Measurements from ENCODE around the gene DYSF. TPM values are rescaled to one million over a fixed set of nuclear protein-coding genes. Genes with fewer than 3 reads are reported as not detected.

DYSF gene
- total and polyA plus RNA-seq, 2 donors from 2014 or later: 11.3 to 19.8 TPM

DNA sequence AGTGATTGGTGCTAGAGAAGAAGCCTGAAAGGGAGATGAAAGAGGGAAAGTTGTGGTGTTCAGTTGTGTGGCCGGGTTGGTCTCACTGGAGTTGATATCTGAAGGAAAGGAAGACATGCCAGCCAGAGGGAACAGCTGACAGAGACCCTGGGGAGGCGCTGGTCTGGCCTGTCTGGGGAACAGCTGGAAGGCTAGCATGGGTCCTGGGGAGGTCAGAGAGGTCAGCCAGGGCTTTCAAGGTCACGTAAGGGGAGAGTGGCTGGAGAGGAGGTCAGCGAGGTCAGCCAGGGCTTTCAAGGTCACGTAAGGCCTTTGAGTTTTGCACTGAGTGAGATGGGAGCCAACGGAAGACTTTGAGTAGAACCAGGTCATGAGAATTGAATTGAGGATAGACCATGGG lies 11.0 kb downstream of the DYSF start:
- FAIRE-seq (no peak), DNase-seq (peak in 1 of 5 donors; percentile 0)
- H3K9me3 ChIP-seq (ENCODE audit: control insufficient read depth in 2 of 3, insufficient read depth in 1 of 3, low read length in 3 of 3): no peaks in the 10 kb centered on the region
- intact Hi-C loops (cut with DNase I): no loop called here
- peaks cover 0 to 3% (median 0%) of the 10 kb centered on the region in 3 donors for H3K4me1 ChIP-seq (ENCODE audit: control insufficient read depth in 2 of 3, insufficient read depth in 2 of 3, low read depth in 1 of 3, low read length in 3 of 3)
- H3K27ac ChIP-seq (ENCODE audit: low read depth in 2 of 2, low read length in 2 of 2): no peak overlapping the region
- no peak overlapping the region for H3K4me3 ChIP-seq (ENCODE audit: low read length in 3 of 3)
- peaks cover 17% of the 10 kb centered on the region for H3K27me3 ChIP-seq (ENCODE audit: control insufficient read depth, insufficient read depth, low read length)
- TF ChIP-seq, protein P1, sequence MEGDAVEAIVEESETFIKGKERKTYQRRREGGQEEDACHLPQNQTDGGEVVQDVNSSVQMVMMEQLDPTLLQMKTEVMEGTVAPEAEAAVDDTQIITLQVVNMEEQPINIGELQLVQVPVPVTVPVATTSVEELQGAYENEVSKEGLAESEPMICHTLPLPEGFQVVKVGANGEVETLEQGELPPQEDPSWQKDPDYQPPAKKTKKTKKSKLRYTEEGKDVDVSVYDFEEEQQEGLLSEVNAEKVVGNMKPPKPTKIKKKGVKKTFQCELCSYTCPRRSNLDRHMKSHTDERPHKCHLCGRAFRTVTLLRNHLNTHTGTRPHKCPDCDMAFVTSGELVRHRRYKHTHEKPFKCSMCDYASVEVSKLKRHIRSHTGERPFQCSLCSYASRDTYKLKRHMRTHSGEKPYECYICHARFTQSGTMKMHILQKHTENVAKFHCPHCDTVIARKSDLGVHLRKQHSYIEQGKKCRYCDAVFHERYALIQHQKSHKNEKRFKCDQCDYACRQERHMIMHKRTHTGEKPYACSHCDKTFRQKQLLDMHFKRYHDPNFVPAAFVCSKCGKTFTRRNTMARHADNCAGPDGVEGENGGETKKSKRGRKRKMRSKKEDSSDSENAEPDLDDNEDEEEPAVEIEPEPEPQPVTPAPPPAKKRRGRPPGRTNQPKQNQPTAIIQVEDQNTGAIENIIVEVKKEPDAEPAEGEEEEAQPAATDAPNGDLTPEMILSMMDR (IDR thresholded peaks at IDR 0.05; ENCODE audit: borderline replicate concordance, extremely low read depth, insufficient read depth): no peak
- H3K9ac ChIP-seq (ENCODE audit: low read length in 3 of 3): no peak overlapping the region
- H3K36me3 ChIP-seq (ENCODE audit: control insufficient read depth in 2 of 3, insufficient read depth in 3 of 3, low read length in 3 of 3): no peaks in the 10 kb centered on the region

DNA sequence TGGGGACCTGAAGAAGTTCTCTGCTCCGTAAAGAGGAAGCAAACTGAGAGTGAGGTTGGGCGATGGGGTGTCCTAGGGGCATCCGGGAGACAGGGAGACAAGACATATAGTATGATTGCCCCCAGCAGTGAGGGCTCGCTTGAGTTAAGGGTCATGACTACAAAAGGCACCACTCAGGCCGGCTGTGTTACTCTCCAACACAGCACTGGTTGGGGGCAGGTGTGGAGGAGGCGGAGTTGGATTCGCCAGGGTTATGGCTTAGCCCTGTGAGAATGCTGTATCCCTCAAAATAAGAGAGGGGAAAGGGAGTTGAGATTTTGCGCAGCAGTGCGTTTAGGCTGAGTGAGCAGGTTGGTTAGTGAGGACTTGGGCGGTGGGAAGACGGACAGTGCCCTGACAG lies 12.0 kb downstream of the DYSF start:
- DNase-seq: no peak
- intact Hi-C loops (cut with DNase I): no loop called here
- peaks cover 17% of the 10 kb centered on the region for H3K27me3 ChIP-seq (ENCODE audit: control insufficient read depth, insufficient read depth, low read length)
- no peak overlapping the region for H3K4me3 ChIP-seq (ENCODE audit: low read length in 3 of 3)
- no peak overlapping the region for H3K9ac ChIP-seq (ENCODE audit: low read length in 3 of 3)
- H3K4me1 ChIP-seq (ENCODE audit: control insufficient read depth in 2 of 3, insufficient read depth in 2 of 3, low read depth in 1 of 3, low read length in 3 of 3): peaks cover 0 to 3% (median 0%) of the 10 kb centered on the region in 3 donors
- H3K36me3 ChIP-seq (ENCODE audit: control insufficient read depth in 2 of 3, insufficient read depth in 3 of 3, low read length in 3 of 3): no peaks in the 10 kb centered on the region
- H3K9me3 ChIP-seq (ENCODE audit: control insufficient read depth in 2 of 3, insufficient read depth in 1 of 3, low read length in 3 of 3): no peaks in the 10 kb centered on the region
- H3K27ac ChIP-seq (ENCODE audit: low read depth in 2 of 2, low read length in 2 of 2): no peak overlapping the region
- FAIRE-seq: no peak
- TF ChIP-seq, protein P1 (IDR thresholded peaks at IDR 0.05; ENCODE audit: borderline replicate concordance, extremely low read depth, insufficient read depth): no peak

DNA sequence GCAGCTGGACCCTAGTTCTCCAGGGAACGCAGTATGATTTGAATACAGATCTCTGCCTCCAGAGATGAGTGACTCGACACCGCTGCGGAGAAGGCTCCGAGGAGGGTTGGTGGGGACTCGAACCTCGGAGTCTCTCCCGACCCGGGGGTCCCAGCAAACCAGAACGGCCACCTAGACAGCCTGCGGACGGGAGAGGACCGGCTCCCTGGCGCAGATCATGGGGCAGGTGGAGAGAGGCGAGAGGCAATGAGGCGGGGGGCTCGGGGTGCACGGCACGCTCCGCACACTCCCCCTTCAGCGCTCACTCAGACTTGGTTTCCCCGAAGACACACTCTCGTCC lies 12.6 kb downstream of the DYSF start:
- Histone ChIP-seq H3K4me1 (ENCODE audit: control insufficient read depth in 2 of 3, insufficient read depth in 2 of 3, low read depth in 1 of 3, low read length in 3 of 3) (peaks cover 0 to 3% (median 0%) of the 10 kb centered on the region in 3 donors), H3K36me3 (ENCODE audit: control insufficient read depth in 2 of 3, insufficient read depth in 3 of 3, low read length in 3 of 3) (no peaks in the 10 kb centered on the region), H3K27me3 (ENCODE audit: control insufficient read depth, insufficient read depth, low read length) (peaks cover 17% of the 10 kb centered on the region), H3K27ac (ENCODE audit: low read depth in 2 of 2, low read length in 2 of 2) (no peak overlapping the region), H3K9me3 (ENCODE audit: control insufficient read depth in 2 of 3, insufficient read depth in 1 of 3, low read length in 3 of 3) (no peaks in the 10 kb centered on the region), H3K9ac (ENCODE audit: low read length in 3 of 3) (no peak overlapping the region), H3K4me3 (ENCODE audit: low read length in 3 of 3) (peak overlapping the region in 2 of 3 donors; percentile 63 to 80)
- intact Hi-C loops (cut with DNase I): no loop called here
- no peak for DNase-seq
- FAIRE-seq: no peak
- TF ChIP-seq, protein P1 (IDR thresholded peaks at IDR 0.05; ENCODE audit: borderline replicate concordance, extremely low read depth, insufficient read depth): no peak

Measured in kidney (tissue), 14 donors.